ENCODE results near the gene NSD2. TPM values are rescaled to one million over a fixed set of nuclear protein-coding genes. Genes with fewer than 3 reads are reported as not detected.

Gene NSD2
- total and polyA plus RNA-seq, 2 donors (not counting 1 experiment from before 2014, with no cell fraction given) = 14.2 to 64.8 TPM

GRCh38 chr4:1972414-1972813 is 101.2 kb downstream of the NSD2 start:
- Histone ChIP-seq H3K79me2 (ENCODE audit: control insufficient read depth, insufficient read depth, low read length) (no peaks in the 10 kb centered on the region), H3K4me1 (ENCODE audit: control insufficient read depth in 2 of 2, insufficient read depth in 2 of 2, low read length in 2 of 2) (no peaks in the 10 kb centered on the region), H3K4me2 (replicated peaks; ENCODE audit: low read depth, low read length, poor library complexity, severe bottlenecking) (no peak overlapping the region), H4K20me1 (ENCODE audit: control insufficient read depth, insufficient read depth, low read length, poor library complexity, severe bottlenecking) (no peaks in the 10 kb centered on the region), H3K27ac (ENCODE audit: low read length in 2 of 2) (no peak overlapping the region), H3K27me3 (replicated peaks in 1 of 4; ENCODE audit: control extremely low read depth in 1 of 4, control insufficient read depth in 3 of 4, insufficient read depth in 4 of 4, low read length in 3 of 4) (no peaks in the 10 kb centered on the region), H3K9me3 (ENCODE audit: control extremely low read depth in 1 of 3, control insufficient read depth in 2 of 3, insufficient read depth in 1 of 3, low read length in 2 of 3) (no peaks in the 10 kb centered on the region), H2AFZ (ENCODE audit: insufficient read depth, low read depth, low read length, poor library complexity, severe bottlenecking) (no peak overlapping the region), H3K9ac (ENCODE audit: low read length) (no peak overlapping the region), H3K36me3 (replicated peaks in 1 of 2; ENCODE audit: control extremely low read depth in 1 of 2, control insufficient read depth in 1 of 2, extremely low read depth in 1 of 2, insufficient read depth in 2 of 2, low read length in 1 of 2) (peaks cover 0 to 25% of the 10 kb centered on the region in 2 experiments), H3K4me3 (ENCODE audit: control extremely low read depth in 1 of 5, extremely low read depth in 1 of 5, insufficient read depth in 1 of 5, low read depth in 2 of 5, low read length in 4 of 5) (no peak overlapping the region)
- no peaks in the 10 kb centered on the region for H3K4me1 Mint-ChIP-seq
- H3K9me3 Mint-ChIP-seq (ENCODE audit: insufficient read depth) = no peaks in the 10 kb centered on the region
- ChIA-PET POLR2A (no interaction called here), CTCF (no interaction called here)
- no peak for TF ChIP-seq EZH2 (IDR thresholded peaks at IDR 0.05; ENCODE audit: borderline replicate concordance, insufficient read depth, low read depth, low read length, poor library complexity, severe bottlenecking)
- TF ChIP-seq CTCF (IDR thresholded peaks at IDR 0.05) = no peak
- intact Hi-C loops (cut with micrococcal nuclease) = no loop called here
- no peak for ATAC-seq (ENCODE audit: low read depth)
- DNase-seq = no peak
- no peaks in the 10 kb centered on the region for H3K27me3 Mint-ChIP-seq
- H3K4me3 Mint-ChIP-seq = no peak overlapping the region
- 99% methylated on average over 6 of the region's 10 CpGs for WGBS (ENCODE audit: insufficient coverage)
- H3K27ac Mint-ChIP-seq = no peak overlapping the region

- Histone ChIP-seq H3K27ac (ENCODE audit: low read length in 2 of 2) (no peak overlapping the region), H3K4me2 (replicated peaks; ENCODE audit: low read depth, low read length, poor library complexity, severe bottlenecking) (no peak overlapping the region), H2AFZ (ENCODE audit: insufficient read depth, low read depth, low read length, poor library complexity, severe bottlenecking) (no peak overlapping the region), H3K36me3 (replicated peaks in 1 of 2; ENCODE audit: control extremely low read depth in 1 of 2, control insufficient read depth in 1 of 2, extremely low read depth in 1 of 2, insufficient read depth in 2 of 2, low read length in 1 of 2) (peaks cover 0 to 28% of the 10 kb centered on the region in 2 experiments), H3K4me3 (ENCODE audit: control extremely low read depth in 1 of 5, extremely low read depth in 1 of 5, insufficient read depth in 1 of 5, low read depth in 2 of 5, low read length in 4 of 5) (no peak overlapping the region), H3K9me3 (ENCODE audit: control extremely low read depth in 1 of 3, control insufficient read depth in 2 of 3, insufficient read depth in 1 of 3, low read length in 2 of 3) (no peaks in the 10 kb centered on the region), H4K20me1 (ENCODE audit: control insufficient read depth, insufficient read depth, low read length, poor library complexity, severe bottlenecking) (no peaks in the 10 kb centered on the region), H3K4me1 (ENCODE audit: control insufficient read depth in 2 of 2, insufficient read depth in 2 of 2, low read length in 2 of 2) (no peaks in the 10 kb centered on the region), H3K9ac (ENCODE audit: low read length) (no peak overlapping the region), H3K79me2 (ENCODE audit: control insufficient read depth, insufficient read depth, low read length) (no peaks in the 10 kb centered on the region), H3K27me3 (replicated peaks in 1 of 4; ENCODE audit: control extremely low read depth in 1 of 4, control insufficient read depth in 3 of 4, insufficient read depth in 4 of 4, low read length in 3 of 4) (no peaks in the 10 kb centered on the region)
- no peak overlapping the region for H3K4me3 Mint-ChIP-seq
- no peaks in the 10 kb centered on the region for H3K9me3 Mint-ChIP-seq (ENCODE audit: insufficient read depth)
- intact Hi-C loops (cut with micrococcal nuclease) = no loop called here
- ATAC-seq (ENCODE audit: low read depth) (no peak), DNase-seq (no peak)
- TF ChIP-seq EZH2 (IDR thresholded peaks at IDR 0.05; ENCODE audit: borderline replicate concordance, insufficient read depth, low read depth, low read length, poor library complexity, severe bottlenecking) (no peak), CTCF (IDR thresholded peaks at IDR 0.05) (no peak)
- H3K27me3 Mint-ChIP-seq = no peaks in the 10 kb centered on the region
- CTCF ChIA-PET = no interaction called here
- H3K27ac Mint-ChIP-seq = no peak overlapping the region
- no peaks in the 10 kb centered on the region for H3K4me1 Mint-ChIP-seq
- WGBS (ENCODE audit: insufficient coverage) = 97% methylated on average over 12 of the region's 12 CpGs
- POLR2A ChIA-PET = no interaction called here
These were observed 102.0 kb downstream of the NSD2 start for GRCh38 chr4:1973218-1973617.
